ENCODE results near the gene FLVCR2.

DNA sequence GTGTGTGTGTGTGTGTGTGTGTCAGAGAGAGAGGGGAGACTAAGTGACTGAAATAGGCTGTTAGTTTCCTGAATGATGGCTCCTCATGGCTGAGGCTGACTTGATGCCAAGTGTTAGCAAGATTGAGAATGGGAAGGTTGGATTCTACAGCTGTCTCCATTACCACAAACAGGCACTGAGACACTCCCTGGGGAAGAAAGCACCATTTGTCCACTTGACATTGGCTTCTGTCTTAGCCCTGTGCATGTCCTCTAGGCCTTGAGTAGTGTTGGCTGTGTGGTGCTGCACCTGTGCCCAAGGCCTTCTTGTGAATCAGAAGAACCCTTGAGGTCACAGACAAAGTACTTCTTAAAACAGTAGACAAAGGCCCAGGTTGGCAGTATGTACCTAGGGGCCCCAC is 66.6 kb downstream of the FLVCR2 start:
- TF ChIP-seq, protein P1, sequence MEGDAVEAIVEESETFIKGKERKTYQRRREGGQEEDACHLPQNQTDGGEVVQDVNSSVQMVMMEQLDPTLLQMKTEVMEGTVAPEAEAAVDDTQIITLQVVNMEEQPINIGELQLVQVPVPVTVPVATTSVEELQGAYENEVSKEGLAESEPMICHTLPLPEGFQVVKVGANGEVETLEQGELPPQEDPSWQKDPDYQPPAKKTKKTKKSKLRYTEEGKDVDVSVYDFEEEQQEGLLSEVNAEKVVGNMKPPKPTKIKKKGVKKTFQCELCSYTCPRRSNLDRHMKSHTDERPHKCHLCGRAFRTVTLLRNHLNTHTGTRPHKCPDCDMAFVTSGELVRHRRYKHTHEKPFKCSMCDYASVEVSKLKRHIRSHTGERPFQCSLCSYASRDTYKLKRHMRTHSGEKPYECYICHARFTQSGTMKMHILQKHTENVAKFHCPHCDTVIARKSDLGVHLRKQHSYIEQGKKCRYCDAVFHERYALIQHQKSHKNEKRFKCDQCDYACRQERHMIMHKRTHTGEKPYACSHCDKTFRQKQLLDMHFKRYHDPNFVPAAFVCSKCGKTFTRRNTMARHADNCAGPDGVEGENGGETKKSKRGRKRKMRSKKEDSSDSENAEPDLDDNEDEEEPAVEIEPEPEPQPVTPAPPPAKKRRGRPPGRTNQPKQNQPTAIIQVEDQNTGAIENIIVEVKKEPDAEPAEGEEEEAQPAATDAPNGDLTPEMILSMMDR (IDR thresholded peaks at IDR 0.05; ENCODE audit: insufficient read depth, low read length, poor library complexity, severe bottlenecking), result no peak
- TF ChIP-seq EZH2phosphoT487 (conservative IDR thresholded peaks at IDR 0.05; ENCODE audit: low read length), result no peak
